Erythroblast (primary cell): ENCODE data around the gene SCLY.

Experiments used
- DNase-seq, 2 experiments: peaks; one replicate each; lab custom pipeline; 2025; lab: John Stamatoyannopoulos, UW
- GATA1 ChIP-seq: IDR thresholded peaks from 2 replicates; pipeline ENCODE4 v1.6.1; 2011; ENCODE audit warnings: low read depth, mild to moderate bottlenecking, control low read depth, low read length, moderate library complexity
- POLR2A ChIP-seq: IDR thresholded peaks from 2 replicates; pipeline ENCODE4 v1.6.1; 2011; ENCODE audit warnings: mild to moderate bottlenecking, low read length

Gene SCLY

GRCh38 chr2:238130696-238131628 lies 70.2 kb downstream of the SCLY start:
- no peak for DNase-seq
- TF ChIP-seq POLR2A, result no peak
- no peak for TF ChIP-seq GATA1

GRCh38 chr2:238131761-238132462 lies 71.1 kb downstream of the SCLY start:
- TF ChIP-seq POLR2A, result no peak
- no peak for DNase-seq

GRCh38 chr2:238132463-238133450 lies 72.0 kb downstream of the SCLY start:
- TF ChIP-seq GATA1, result no peak
- TF ChIP-seq POLR2A, result no peak
- DNase-seq, result no peak

- no peak for DNase-seq
- no peak for TF ChIP-seq POLR2A
- TF ChIP-seq GATA1, result no peak
These were observed 72.9 kb downstream of the SCLY start for GRCh38 chr2:238133499-238134392.

- no peak for DNase-seq
- no peak for TF ChIP-seq GATA1
- no peak for TF ChIP-seq POLR2A
These were observed 73.6 kb downstream of the SCLY start for GRCh38 chr2:238134393-238134785.

GRCh38 chr2:238135601-238136150 lies 74.9 kb downstream of the SCLY start:
- no peak for TF ChIP-seq POLR2A
- no peak for DNase-seq

- no peak for DNase-seq
- TF ChIP-seq POLR2A (no peak), GATA1 (no peak)
These were observed 76.2 kb downstream of the SCLY start for GRCh38 chr2:238136820-238137537.

- no peak for DNase-seq
- TF ChIP-seq POLR2A, result no peak
- no peak for TF ChIP-seq GATA1
These were observed 77.1 kb downstream of the SCLY start for GRCh38 chr2:238137885-238138284.

- TF ChIP-seq POLR2A (no peak), GATA1 (no peak)
- no peak for DNase-seq
These were observed 77.8 kb downstream of the SCLY start, which contains the start of gene KLHL30 for GRCh38 chr2:238138331-238139195. KLHL30 (plus strand) TSS chr2:238138668; CDS start chr2:238140755, 2,087 bp downstream.

GRCh38 chr2:238139196-238140039 lies 78.6 kb downstream of the SCLY start:
- DNase-seq, result peak; percentile 51 to 70

More at GRCh38 chr2:238139196-238140039, 78.6 kb downstream of the SCLY start:
- no peak for TF ChIP-seq GATA1
- no peak for TF ChIP-seq POLR2A
